D341Med (cell line): ENCODE data around the gene KIF20B.
A peak's percentile ranks its signal among the peaks of the same experiment; 100 is the strongest.

Source experiments
- DNase-seq: peaks from one replicate; pipeline ENCODE4 v3.0.0; 2012; ENCODE audit warnings: low spot score

Gene KIF20B

DNA sequence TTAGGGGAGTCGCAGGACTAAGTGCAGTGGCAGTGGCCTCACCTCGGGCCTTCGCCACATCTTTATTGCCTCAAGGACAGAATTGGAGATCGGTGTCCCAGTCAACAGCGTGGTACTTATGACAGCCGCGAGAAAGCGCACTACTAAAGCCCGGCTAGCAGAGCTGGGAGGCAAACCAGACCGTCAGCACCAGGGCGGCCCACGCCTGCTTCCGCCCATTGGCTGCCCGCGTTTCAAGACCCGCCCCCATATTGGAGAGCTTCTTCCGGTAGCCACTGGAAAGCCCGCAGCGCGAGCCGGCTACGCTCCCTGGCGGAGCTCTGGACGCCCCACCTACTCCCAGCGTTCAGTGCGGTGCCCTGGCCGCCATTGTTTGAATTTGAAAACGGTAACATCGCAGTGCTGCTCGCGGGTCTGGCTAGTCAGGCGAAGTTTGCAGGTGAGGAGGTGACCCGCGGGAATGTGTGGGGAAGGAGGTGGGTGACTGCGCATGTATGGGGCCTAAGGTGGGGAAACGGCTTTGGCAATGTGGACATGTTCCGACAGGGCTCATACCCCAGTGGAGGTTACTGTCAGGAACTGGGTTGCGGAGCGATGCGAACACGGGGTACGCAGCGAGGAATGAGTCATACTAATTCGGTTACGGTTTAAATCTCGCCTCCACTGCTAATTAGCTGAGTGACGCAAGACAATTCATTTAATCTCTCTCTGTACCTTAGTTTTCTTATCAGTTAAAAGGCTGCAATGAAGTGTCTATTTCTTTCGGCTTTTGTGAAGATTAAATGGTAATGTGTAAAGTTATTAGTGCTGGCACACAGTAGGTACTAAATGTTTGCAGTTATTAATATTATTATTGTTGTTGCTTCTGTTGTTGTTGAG lies at the start of gene KIF20B:
Gene KIF20B, plus strand, starts transcription at position 349 of the 879 bp plus-strand sequence. CDS start 3,705 bp downstream, outside the sequence.
- peak; percentile 93 for DNase-seq

DNA sequence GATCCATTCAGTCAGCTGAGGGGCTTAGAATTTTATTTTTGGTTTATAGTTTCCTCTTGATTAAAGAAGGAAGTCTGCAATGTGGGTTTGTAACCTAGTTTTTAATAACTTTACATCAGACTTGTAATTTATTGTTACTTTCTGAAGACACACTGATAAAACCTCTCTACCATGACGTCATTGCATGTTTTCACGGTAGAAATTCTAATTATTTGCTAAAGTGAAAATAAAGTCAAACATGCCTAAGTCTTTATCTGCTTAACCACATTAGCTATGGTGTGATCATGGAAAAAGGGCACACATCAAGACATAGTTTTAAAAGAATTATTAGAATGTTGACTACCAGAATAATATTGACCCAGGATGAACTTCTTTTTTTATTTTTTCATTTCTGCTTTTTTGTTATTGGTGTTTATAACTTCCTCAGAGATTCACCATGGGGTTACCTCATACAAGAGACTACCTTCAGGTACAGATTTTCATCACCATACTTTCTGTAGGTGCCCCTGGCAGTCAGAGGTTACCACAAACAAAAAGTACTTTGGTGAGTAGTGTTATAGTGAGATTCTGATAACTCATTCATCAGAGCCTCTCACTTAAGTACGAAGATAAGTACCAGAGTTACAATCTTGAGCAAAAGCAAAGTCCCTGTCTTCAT lies 49.3 kb upstream of the KIF20B start:
- no peak for DNase-seq

DNA sequence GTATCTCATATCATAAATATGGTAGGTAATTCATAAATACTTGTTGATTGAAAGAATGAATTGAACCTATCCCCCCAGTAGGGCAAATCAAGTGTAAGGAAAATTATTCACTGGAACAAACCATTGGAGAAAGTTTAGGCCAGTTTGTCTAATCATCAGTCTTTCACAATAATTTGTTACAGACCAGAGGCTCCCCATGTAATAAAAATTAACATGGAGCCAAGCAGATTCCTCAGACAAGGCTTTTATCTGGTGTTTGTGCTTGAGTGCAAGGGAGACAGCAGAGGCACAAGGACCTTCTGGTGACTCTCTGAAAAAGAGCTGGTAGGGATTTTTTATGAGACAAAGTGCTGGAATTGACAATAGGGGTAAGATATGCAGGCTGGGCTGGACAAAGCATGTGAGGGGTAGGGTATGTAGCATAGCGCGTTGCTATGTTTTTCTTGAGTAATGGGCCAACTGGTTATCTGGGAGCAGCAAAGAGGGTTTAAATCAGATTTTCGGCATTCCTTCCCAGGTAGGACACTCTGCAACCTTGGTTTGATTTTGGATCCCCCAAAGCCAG lies 48.5 kb upstream of the KIF20B start:
- no peak for DNase-seq

DNA sequence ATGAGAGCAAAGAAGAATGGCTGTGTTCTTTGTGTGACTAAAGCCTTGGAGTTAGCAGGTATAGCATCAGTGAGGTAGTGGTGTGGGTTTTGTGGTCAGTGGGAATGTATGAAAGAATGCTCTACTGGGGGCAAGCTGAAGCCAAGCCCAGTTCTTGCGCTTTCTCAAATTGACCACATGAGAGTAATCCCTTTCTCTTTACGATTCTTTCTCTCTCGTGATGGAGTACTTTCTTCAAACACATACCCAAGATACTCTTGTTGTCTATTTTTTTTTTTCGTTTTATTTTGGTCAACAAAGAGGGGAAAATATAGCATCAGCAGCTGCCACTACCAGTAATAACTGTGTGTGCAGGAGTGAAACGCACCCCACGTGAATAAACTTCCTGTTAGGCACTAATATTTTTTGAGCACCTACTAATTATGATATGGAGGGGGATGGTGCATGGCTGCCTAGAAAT lies 48.0 kb upstream of the KIF20B start:
- DNase-seq, result no peak

DNA sequence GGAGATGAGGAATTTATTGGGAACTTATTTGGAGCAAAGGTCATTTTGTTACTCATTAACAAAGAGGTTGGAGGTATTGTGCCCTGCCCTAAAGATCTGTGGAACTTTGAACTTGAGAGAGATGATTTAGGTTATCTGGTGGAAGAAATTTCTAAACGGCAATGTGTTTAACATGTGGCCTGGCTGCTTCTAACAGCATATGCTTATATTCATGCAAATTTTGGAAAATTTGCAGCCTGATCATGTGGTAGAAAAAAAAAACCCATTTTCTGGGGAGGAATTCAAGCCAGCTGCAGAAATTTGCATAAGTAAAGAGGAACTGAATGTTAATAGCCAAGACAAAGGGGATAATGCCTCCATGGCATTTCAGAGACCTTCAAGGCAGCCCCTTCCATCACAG lies 45.7 kb upstream of the KIF20B start:
- no peak for DNase-seq

DNA sequence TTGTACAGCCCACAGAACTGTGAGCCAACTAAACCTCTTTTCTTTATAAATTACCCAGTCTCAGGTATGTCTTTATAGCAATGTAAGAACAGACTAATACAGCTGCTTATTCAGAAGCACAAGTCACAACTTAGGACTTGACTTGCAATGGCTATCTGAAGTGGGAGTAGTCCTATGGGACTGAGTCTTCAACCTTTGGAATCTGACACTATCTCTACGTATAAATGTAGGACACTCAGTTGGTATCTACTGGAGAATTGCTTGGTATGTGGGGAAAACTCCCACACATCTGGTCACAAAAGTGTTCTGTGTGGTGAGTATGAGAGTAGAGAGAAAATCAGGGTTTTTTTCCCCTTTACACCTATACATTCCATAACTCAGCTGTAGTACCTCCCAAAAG lies 44.1 kb upstream of the KIF20B start:
- no peak for DNase-seq

- DNase-seq, result no peak
Observed at GRCh38 chr10:89659143-89660131, 42.0 kb upstream of the KIF20B start.

DNA sequence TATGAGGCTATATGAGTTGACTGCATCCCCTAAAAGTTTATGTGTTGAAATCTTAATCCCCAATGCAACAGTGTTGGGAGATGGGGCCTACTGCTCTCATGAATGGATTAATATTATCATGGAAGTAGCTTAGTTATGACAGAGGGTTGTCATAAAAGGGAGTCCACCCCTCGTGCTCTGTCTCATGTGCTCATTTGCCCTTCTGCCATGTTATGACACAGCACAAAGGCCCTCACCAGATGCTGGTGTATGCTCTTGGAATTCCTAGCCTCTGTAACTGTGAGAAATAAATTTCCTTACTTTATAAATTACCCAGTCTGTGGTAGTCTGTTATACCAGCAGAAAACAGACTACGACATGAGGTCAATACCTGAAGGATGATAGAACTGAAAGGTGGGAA lies 38.8 kb upstream of the KIF20B start:
- DNase-seq, result no peak

DNA sequence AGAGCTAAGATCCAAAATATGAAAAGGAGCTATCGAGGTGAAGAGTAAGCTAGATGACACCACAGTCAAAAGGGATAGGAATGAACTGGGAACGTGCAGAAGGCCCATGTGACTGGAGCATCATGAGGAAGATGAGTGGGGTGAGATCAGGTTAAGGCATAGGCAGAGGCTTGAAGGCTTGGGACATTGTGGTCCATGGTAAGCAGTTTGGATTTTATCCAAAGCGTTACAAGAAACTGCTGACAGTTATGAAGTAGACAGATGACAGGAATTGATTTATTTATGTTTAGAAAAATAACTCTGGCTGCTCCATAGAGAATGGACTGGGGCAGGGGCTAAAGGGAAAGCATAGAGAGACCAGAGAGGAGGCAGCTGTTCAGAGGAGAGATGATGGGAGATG lies 38.2 kb upstream of the KIF20B start:
- DNase-seq, result no peak

DNA sequence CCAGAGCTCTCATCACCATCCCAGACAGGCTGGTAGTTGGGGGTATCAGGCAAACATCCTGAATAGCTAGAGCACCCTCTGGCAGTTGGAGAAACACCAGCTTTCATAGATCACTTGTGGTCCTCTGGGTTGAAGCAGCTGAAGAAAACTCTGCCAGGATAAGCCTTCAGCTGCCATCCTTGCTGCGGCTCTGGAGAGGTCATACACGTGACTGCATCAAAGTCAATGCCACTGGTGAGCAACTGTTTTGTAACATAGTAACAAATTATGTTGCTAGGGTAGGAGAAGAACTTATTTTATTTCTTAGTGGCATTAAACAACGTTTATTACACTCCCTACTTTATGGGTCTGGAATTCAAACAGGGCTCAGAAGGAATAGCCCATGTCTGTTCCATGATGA lies 37.2 kb upstream of the KIF20B start:
- no peak for DNase-seq

GRCh38 chr10:89665302-89665701 lies 36.1 kb upstream of the KIF20B start:
- DNase-seq, result no peak

DNA sequence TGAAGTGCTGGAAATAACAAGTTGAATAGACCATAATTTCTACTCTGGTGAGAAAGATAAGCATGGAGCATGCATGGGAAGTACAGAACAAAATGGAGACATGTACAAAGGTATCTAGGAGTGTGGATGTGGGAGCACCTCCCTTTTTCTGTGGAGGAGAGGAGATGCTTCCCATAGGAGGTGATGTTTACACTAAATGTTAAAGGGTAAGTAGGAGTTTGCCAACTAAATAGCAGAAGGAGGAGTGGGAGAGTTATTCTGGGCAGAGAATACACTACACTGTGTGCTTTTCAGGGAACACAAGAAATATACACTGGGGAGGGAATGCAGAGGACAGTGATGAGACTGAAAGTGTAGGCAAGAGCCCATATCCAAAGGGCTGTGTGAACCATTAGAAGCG lies 35.3 kb upstream of the KIF20B start:
- DNase-seq, result no peak

GRCh38 chr10:89668386-89669071 lies 32.9 kb upstream of the KIF20B start:
- no peak for DNase-seq

DNA sequence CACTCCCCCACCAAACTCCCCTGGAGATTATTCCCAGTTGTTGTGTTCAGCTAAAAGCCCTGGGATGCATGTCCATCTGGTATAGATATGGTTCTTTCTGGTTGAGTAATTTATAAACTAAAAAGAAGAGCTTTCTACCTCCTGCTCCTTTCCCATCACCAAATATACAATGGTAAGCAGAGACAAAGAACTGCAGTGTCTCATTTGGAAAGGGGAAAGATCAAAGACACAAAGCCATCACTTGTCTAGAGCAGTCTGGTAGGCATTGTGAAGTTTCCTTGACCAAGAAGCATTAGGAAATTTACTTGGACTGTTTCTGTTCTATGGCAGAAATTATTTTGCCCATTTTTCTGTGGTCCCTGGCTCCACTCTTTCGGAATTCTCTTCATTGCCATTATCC lies 31.4 kb upstream of the KIF20B start:
- no peak for DNase-seq

- DNase-seq, result no peak
Observed at GRCh38 chr10:89670926-89671325, 30.5 kb upstream of the KIF20B start.

DNA sequence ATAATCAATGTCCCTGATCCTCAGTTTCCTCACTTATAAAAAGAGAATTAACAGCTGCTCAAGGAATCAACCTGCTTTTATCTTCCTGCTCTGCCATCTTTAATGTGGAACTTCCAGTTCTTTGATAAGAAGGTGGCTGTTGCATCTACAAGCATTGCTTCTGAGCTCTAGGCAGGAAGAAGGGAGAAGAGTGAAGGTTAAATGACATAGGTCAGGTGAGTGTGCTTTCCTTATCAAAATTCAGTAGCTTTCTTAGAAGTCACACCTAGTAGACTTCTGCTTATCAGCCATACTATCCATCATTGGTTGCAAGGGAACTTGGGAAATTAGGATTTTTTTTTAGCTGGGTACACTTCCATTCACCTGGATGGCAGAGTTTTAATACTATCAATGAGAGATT lies 24.0 kb upstream of the KIF20B start:
- no peak for DNase-seq

DNA sequence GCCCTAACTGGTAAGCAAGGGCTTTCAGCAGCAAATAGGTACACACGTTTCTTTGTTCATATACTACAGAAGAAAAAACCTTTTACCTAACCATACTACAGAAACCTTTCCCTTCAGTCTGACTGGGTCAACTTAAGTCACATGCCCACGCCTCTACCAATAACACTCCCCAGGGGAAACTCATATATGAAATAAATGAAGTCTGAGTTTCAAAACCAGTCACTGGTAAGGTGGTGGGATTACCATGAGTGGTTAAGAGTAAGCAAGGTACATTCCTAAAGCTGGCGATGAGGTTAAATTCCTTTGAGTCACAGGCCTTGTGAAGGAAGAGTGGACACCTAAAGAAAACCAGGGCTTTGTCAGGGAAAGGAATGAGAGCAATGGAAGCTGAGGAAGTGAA lies 21.4 kb upstream of the KIF20B start:
- DNase-seq, result no peak

DNA sequence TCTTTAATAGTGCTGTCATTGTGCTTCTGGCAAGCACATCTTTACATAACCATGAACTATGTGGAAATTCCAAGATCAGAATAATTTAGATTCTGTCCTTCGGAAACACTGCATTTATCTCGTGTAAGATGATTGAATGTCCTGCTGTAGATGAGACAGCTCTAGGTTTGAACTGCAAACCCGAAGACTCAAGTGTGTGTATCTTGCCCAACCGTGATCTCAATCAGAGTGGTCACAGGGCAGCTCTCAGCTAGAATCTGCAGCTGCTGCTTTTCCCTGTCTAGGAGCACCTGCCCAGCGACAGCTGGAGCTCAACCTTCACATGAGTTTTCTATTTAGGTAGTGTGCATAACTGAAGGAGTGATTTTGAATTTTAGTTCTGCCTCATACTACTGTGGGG lies 17.5 kb upstream of the KIF20B start:
- DNase-seq, result no peak

GRCh38 chr10:89684604-89685003 lies 16.8 kb upstream of the KIF20B start:
- DNase-seq, result no peak

DNA sequence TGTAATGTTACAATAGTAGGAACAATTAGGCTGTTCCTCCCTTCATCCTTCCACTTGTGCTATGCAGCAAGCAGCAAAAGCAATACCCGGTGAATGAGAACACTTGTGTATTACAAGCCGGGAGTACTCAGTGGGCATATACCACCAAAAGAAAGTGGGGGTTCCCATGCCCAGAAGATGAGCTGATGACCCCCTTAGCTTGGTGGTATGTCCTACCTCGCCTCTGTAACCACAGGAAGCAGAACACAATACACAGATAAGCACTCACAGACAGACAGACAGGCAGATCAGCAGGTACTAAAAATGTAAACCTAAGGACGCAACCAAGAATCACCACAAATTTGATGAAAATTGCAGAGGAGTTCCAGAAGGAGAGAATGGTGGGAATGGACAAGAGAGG lies 15.5 kb upstream of the KIF20B start:
- no peak for DNase-seq

GRCh38 chr10:89690027-89690426 lies 11.4 kb upstream of the KIF20B start:
- no peak for DNase-seq
